Activated naive CD8-positive, alpha-beta T cell (primary cell): Measurements from ENCODE around the gene WDFY4.

Experiments used
- H3K27ac Mint-ChIP-seq: one replicate; pipeline ENCODE4 v1.8.0; 2021; ENCODE audit warnings: mixed read lengths
- H3K27me3 Mint-ChIP-seq: one replicate; pipeline ENCODE4 v1.8.0; 2021; ENCODE audit warnings: mixed read lengths
- H3K36me3 Mint-ChIP-seq: one replicate; pipeline ENCODE4 v1.8.0; 2021; ENCODE audit warnings: mixed read lengths
- H3K4me1 Mint-ChIP-seq: one replicate; pipeline ENCODE4 v1.8.0; 2021; ENCODE audit warnings: low read depth, mixed read lengths
- H3K4me3 Mint-ChIP-seq: one replicate; pipeline ENCODE4 v1.8.0; 2021; ENCODE audit warnings: mild to moderate bottlenecking, mixed read lengths
- H3K9me3 Mint-ChIP-seq: one replicate; pipeline ENCODE4 v1.8.0; 2021; ENCODE audit warnings: low read depth, mixed read lengths

Gene WDFY4

GRCh38 chr10:48958598-48959190 lies 274.0 kb downstream of the WDFY4 start:
- Mint-ChIP-seq H3K36me3 (no peaks in the 10 kb centered on the region), H3K4me1 (no peaks in the 10 kb centered on the region), H3K4me3 (no peak overlapping the region), H3K27ac (no peak overlapping the region), H3K9me3 (no peaks in the 10 kb centered on the region), H3K27me3 (no peaks in the 10 kb centered on the region)

DNA sequence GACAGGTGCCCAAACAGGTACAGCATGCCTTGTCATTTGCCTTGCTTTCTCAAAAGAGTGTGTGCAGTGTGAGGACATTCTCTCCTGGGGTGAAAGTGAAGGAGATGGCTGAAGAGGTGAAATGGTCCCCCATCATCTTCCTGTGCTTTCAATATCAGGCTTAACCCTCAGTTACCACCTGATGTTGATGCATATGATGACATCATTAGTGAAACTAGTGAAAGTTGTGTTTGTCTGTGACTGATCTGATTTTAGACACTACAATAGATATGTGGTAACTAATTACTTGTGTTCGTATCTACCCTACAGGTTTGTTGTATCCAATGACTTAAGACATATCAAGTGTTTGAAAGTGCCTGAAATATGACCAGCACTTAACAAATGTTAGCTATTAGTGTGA lies 279.4 kb downstream of the WDFY4 start:
- Mint-ChIP-seq H3K27ac (no peak overlapping the region), H3K27me3 (no peaks in the 10 kb centered on the region), H3K4me3 (no peak overlapping the region), H3K9me3 (no peaks in the 10 kb centered on the region), H3K36me3 (no peaks in the 10 kb centered on the region), H3K4me1 (no peaks in the 10 kb centered on the region)

GRCh38 chr10:48965460-48965859 lies 280.8 kb downstream of the WDFY4 start:
- Mint-ChIP-seq H3K4me3 (no peak overlapping the region), H3K36me3 (no peaks in the 10 kb centered on the region)

GRCh38 chr10:48968036-48968435 lies 283.4 kb downstream of the WDFY4 start:
- no peaks in the 10 kb centered on the region for H3K36me3 Mint-ChIP-seq
- no peaks in the 10 kb centered on the region for H3K4me1 Mint-ChIP-seq
- peaks cover under 1% of the 10 kb centered on the region for H3K27me3 Mint-ChIP-seq
- H3K4me3 Mint-ChIP-seq: no peak overlapping the region
- no peaks in the 10 kb centered on the region for H3K9me3 Mint-ChIP-seq
- H3K27ac Mint-ChIP-seq: no peak overlapping the region

More at GRCh38 chr10:48965460-48965859, 280.8 kb downstream of the WDFY4 start:
- Mint-ChIP-seq H3K27me3 (no peaks in the 10 kb centered on the region), H3K9me3 (no peaks in the 10 kb centered on the region), H3K4me1 (no peaks in the 10 kb centered on the region), H3K27ac (no peak overlapping the region)

GRCh38 chr10:48970046-48970445 lies 285.4 kb downstream of the WDFY4 start:
- Mint-ChIP-seq H3K9me3 (no peaks in the 10 kb centered on the region), H3K27ac (no peak overlapping the region), H3K36me3 (no peaks in the 10 kb centered on the region), H3K4me3 (no peak overlapping the region), H3K27me3 (peaks cover 2% of the 10 kb centered on the region), H3K4me1 (no peaks in the 10 kb centered on the region)

DNA sequence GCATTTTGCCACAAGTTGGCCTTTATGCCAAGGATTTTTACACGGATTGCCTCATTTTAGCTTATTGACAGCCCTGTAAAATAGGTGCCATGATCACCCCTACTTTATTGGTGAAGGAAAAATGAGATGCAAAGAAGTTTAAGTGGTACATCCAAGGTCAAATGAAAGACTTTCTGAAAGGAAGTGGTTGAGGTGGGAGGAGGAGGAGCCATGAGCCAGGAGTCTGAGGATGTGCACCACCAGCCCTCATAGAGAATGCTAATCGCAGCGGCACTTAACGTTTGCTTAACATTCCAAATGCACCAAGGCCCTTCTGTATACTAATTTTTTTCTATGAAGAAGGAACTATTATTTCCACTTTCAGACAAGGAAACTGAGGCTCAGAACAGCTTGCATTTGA lies 286.0 kb downstream of the WDFY4 start:
- no peaks in the 10 kb centered on the region for H3K36me3 Mint-ChIP-seq
- H3K9me3 Mint-ChIP-seq: no peaks in the 10 kb centered on the region
- no peak overlapping the region for H3K4me3 Mint-ChIP-seq
- H3K27me3 Mint-ChIP-seq: peaks cover 2% of the 10 kb centered on the region
- no peak overlapping the region for H3K27ac Mint-ChIP-seq
- no peaks in the 10 kb centered on the region for H3K4me1 Mint-ChIP-seq

DNA sequence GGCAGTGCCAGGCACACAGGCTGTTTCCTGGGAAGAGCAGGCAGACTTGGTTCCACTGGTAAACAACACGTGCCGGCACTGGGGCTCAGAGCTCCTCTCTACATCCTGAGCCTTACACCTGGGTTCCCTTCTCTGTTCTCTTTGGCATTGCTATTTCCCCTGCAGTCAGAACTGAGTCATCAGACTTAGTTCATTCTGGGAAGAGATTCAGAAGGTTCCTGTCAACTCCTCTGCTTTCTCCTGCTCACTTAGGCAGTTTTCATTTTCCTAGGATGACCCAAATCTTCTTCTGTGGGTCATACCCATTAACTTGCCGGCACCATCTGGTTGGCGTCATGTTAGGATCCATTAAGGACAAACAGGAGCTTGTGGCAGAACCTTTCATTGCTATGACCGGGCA lies 288.4 kb downstream of the WDFY4 start:
- peaks cover 2% of the 10 kb centered on the region for H3K27me3 Mint-ChIP-seq
- no peak overlapping the region for H3K4me3 Mint-ChIP-seq
- no peak overlapping the region for H3K27ac Mint-ChIP-seq
- H3K9me3 Mint-ChIP-seq: no peaks in the 10 kb centered on the region
- H3K36me3 Mint-ChIP-seq: no peaks in the 10 kb centered on the region
- H3K4me1 Mint-ChIP-seq: no peaks in the 10 kb centered on the region

GRCh38 chr10:48974510-48975156 lies 290.0 kb downstream of the WDFY4 start:
- no peaks in the 10 kb centered on the region for H3K36me3 Mint-ChIP-seq
- H3K9me3 Mint-ChIP-seq: no peaks in the 10 kb centered on the region
- H3K4me1 Mint-ChIP-seq: no peaks in the 10 kb centered on the region
- peaks cover 2% of the 10 kb centered on the region for H3K27me3 Mint-ChIP-seq
- H3K27ac Mint-ChIP-seq: no peak overlapping the region
- H3K4me3 Mint-ChIP-seq: no peak overlapping the region

GRCh38 chr10:48976196-48976595 lies 291.5 kb downstream of the WDFY4 start:
- no peaks in the 10 kb centered on the region for H3K4me1 Mint-ChIP-seq
- no peaks in the 10 kb centered on the region for H3K36me3 Mint-ChIP-seq
- no peaks in the 10 kb centered on the region for H3K9me3 Mint-ChIP-seq
- no peak overlapping the region for H3K4me3 Mint-ChIP-seq
- H3K27ac Mint-ChIP-seq: no peak overlapping the region
- peaks cover 2% of the 10 kb centered on the region for H3K27me3 Mint-ChIP-seq

- Mint-ChIP-seq H3K27me3 (no peaks in the 10 kb centered on the region), H3K27ac (no peak overlapping the region)
Measured at GRCh38 chr10:48978318-48978717, 293.6 kb downstream of the WDFY4 start.

DNA sequence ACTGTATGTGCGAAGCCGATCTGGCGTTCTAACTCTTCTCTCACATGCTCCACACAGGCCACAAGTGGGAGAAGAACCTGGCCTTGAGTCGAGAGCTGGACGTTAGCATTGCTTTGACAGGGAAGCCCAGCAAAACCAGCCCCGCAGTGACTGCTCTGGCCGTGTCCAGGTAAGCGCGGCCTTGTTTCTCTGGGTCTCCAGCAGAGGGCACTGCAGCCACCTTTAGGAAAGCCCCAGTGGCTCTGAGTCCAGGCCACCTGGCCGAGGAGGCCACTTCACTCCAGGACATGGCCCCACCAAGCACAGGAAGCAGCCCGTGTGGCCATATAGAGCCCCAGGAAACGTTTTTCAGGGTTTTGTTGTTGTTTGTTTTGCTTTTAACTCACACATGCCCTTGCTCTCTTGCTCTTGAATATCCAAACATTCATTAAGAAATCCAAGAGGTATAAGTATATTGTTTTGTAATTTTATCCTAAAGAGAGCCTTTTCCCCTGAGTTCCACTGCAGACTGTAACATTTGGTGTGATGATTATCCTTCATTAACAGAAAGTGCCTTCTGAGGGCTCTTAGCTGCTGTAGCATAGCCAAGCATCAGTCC lies 296.7 kb downstream of the WDFY4 start:
- no peak overlapping the region for H3K27ac Mint-ChIP-seq
- no peaks in the 10 kb centered on the region for H3K9me3 Mint-ChIP-seq
- no peaks in the 10 kb centered on the region for H3K4me1 Mint-ChIP-seq
- H3K4me3 Mint-ChIP-seq: no peak overlapping the region
- no peaks in the 10 kb centered on the region for H3K36me3 Mint-ChIP-seq
- no peaks in the 10 kb centered on the region for H3K27me3 Mint-ChIP-seq

More at GRCh38 chr10:48978318-48978717, 293.6 kb downstream of the WDFY4 start:
- Mint-ChIP-seq H3K4me1 (no peaks in the 10 kb centered on the region), H3K4me3 (no peak overlapping the region), H3K36me3 (no peaks in the 10 kb centered on the region), H3K9me3 (no peaks in the 10 kb centered on the region)

DNA sequence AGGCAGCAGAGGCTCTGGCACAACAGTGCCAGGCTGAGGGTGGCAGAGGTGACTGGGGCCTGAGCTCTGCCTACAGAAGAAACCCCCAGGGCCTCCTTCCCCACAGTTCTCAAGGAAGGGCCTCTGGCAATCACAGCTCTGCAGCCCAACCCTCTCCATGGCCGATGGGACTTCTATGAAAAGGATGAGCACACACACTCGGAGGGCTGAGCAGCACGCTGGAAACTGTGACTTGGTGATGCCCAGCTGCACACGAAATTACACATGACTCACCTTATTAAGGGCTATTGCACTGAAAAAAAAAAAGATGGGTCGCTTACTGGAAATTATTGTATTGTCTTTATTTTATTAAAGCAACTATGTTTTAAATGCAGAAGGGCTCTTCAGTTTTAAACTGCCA lies 297.9 kb downstream of the WDFY4 start:
- H3K27me3 Mint-ChIP-seq: no peaks in the 10 kb centered on the region
- no peaks in the 10 kb centered on the region for H3K9me3 Mint-ChIP-seq
- H3K27ac Mint-ChIP-seq: no peak overlapping the region
- no peaks in the 10 kb centered on the region for H3K36me3 Mint-ChIP-seq
- no peaks in the 10 kb centered on the region for H3K4me1 Mint-ChIP-seq
- no peak overlapping the region for H3K4me3 Mint-ChIP-seq

GRCh38 chr10:48983648-48984351 lies 299.1 kb downstream of the WDFY4 start:
- Mint-ChIP-seq H3K27ac (no peak overlapping the region), H3K27me3 (no peaks in the 10 kb centered on the region)

GRCh38 chr10:48985621-48986158 lies 301.0 kb downstream of the WDFY4 start:
- H3K4me3 Mint-ChIP-seq: no peak overlapping the region
- no peaks in the 10 kb centered on the region for H3K27me3 Mint-ChIP-seq
- no peaks in the 10 kb centered on the region for H3K36me3 Mint-ChIP-seq
- H3K4me1 Mint-ChIP-seq: no peaks in the 10 kb centered on the region
- no peaks in the 10 kb centered on the region for H3K9me3 Mint-ChIP-seq
- H3K27ac Mint-ChIP-seq: no peak overlapping the region

More at GRCh38 chr10:48983648-48984351, 299.1 kb downstream of the WDFY4 start:
- Mint-ChIP-seq H3K4me1 (no peaks in the 10 kb centered on the region), H3K9me3 (no peaks in the 10 kb centered on the region), H3K36me3 (no peaks in the 10 kb centered on the region), H3K4me3 (no peak overlapping the region)

- no peaks in the 10 kb centered on the region for H3K36me3 Mint-ChIP-seq
- no peak overlapping the region for H3K4me3 Mint-ChIP-seq
- no peak overlapping the region for H3K27ac Mint-ChIP-seq
- H3K9me3 Mint-ChIP-seq: no peaks in the 10 kb centered on the region
- H3K27me3 Mint-ChIP-seq: no peaks in the 10 kb centered on the region
- H3K4me1 Mint-ChIP-seq: no peaks in the 10 kb centered on the region
Measured at GRCh38 chr10:48990226-48990625, 305.6 kb downstream of the WDFY4 start.
